HG03457 (cell line): ENCODE results near the gene GATD1.

ENCODE experiments used
- ATAC-seq: cut with Tn5 transposase; IDR thresholded peaks from one replicate; pipeline ENCODE4 v1.9.1; 2021; ENCODE audit warnings: moderate number of reproducible peaks; ENCODE audit not compliant: unreplicated experiment

GATD1 gene, protein sequence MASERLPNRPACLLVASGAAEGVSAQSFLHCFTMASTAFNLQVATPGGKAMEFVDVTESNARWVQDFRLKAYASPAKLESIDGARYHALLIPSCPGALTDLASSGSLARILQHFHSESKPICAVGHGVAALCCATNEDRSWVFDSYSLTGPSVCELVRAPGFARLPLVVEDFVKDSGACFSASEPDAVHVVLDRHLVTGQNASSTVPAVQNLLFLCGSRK

DNA sequence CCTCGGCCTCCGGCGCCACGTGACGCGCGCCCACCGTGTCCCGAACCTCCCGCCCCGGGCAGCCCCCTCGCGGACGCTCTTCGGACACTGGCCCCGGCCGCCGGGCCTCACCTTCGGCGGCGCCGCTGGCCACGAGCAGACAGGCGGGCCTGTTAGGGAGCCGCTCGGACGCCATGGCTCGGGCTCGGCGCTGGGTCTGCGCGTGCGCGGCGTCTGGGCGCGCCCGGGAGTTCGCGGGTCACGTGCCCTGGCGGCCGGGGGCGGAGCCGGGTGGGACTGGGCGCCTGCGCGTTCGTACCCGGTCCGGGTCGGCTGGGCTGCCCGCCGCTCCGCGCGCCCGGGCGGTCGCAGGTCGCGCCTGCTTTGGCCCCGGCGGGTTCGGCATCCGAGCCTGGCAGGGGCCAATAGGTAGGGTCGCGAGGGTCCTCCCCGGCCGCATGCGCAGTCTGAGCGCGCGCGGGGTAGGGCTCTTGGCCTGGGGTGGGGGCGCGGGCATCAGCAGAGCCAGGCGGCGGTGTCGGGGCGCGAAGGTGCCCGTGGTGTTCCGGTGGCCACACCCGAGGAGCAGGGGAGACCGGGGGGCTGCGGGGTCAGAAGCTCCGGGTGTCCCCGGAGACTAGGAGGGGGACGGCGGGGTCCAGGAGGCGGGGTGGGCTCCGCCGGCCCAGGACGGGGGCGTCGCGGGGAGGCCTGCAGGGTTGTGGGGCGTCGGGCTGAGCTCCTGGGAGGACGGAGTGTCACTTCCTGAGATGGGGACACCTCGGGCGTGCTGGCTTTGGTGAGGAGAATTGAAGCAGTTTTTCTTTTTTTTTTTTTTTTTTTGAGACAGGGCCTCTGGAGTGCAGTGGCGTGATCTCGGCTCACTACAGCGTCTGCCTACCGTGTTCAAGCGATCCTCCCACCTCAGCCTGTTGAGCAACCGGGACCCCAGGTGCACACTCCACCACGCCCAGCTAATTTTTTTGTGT is at the start of gene GATD1:
GATD1 (minus strand) TSS at position 200 of the 968 bp plus-strand sequence; CDS start at position 175, 25 bp downstream.
- peak; percentile 44 for ATAC-seq

DNA sequence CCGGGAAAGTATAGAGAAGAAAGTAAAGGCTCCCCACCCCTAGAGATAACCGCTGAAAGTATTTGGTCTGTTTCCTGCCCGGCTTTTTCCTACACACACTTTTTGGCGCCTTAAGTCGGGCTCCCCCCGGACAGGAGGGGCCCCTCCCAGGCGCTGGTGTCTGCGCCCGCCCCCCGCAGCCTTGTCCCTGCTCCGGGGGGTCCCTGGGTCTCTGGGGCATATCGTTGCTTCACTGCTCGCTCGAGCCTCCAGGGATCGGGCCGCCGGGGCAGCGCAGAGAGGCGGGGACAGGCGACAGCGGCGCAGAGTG is 49.5 kb upstream of the GATD1 start:
- no peak for ATAC-seq

DNA sequence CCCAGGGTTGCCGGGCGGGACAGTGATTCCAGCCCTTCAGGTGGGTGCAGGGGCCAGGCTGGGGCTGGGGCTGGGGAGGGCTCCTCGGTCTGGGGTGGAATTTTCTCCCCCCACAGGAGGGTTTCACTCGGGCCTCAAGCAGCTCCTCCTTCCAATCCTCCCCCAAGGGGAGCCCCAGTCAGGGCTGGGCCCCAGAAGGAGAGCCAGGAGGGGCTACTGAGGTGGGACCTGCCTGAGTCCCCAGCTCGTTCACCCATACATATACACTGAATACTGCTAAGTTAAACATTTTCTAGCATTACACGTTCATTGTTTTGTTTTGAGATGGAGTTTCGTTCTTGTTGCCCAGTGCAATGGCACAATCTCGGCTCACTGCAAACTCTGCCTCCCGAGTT is 48.9 kb upstream of the GATD1 start:
- no peak for ATAC-seq

DNA sequence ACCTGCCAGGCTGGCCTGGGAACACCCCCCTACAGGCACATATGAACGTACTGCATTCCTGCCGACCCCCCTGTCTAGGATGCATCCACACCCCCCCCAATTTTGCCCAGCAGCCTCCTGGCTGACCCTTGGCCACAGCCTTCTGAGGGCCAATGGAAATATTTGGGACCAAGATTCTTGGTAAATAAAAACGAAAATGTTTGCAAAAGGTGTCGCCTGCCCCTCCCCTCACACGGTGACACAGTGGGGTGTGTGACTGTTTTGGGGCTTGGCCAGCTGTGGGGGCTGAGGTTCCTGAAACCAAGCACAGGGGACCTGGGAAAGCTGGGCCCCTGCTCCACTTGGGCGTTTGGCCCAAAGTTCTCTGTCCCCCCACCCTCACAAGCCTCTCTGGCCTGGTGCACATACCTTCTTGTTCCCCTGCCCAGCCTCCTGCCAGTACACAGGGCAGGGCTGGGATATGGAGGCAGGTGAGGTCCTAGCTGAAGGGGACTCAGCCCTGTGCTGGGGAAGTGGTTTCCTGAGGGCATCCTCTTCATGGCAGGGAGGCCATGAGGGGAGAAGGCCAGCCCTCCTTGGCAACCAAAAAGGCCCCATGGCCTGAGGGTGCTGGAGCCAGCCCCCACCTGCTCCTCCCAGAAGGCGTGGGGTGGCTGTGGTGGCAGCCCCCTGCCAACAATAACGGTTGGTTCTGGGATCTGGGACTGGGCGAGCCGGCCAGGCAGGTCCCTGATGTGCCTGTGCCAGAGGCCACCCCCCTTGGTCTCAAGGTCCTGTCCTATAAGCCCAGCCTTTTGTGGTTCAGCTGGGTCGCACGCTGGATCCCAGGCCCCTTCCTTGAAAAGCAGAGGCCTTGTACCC is 48.3 kb upstream of the GATD1 start:
- no peak for ATAC-seq

DNA sequence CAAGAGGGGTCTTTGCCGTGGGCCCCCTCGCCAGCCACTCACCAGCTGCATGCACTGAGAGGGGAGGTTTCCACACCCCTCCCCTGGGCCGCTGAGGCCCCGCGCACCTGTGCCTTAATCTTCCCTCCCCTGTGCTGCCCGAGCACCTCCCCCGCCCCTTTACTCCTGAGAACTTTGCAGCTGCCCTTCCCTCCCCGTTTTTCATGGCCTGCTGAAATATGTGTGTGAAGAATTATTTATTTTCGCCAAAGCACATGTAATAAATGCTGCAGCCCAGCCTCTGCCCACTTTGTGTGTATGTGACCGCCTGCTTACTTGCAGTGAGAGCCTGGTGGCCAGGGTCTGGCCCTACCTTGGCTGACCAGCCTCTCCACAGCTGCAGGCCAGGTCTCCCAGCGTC is 47.7 kb upstream of the GATD1 start:
- ATAC-seq: no peak

DNA sequence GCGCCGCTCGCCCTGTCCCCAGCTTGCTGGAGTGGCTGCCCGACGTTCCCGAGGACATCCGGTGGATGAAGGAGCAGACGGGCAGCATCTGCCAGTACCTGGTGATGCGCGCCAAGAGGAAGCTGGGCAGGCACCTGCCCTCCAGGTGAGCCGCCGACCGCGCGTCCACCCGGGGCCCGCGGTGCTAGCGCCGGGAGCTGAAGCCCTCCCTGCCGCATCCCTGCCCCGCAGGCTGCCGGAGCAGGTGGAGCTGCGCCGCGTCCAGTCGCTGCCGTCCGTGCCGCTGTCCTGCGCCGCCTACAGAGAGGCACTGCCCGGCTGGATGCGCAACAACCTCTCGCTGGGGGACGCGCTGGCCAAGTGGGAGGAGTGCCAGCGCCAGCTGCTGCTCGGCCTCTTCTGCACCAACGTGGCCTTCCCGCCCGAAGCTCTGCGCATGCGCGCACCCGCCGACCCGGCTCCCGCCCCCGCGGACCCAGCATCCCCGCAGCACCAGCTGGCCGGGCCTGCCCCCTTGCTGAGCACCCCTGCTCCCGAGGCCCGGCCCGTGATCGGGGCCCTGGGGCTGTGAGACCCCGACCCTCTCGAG is 47.1 kb upstream of the GATD1 start:
- no peak for ATAC-seq

DNA sequence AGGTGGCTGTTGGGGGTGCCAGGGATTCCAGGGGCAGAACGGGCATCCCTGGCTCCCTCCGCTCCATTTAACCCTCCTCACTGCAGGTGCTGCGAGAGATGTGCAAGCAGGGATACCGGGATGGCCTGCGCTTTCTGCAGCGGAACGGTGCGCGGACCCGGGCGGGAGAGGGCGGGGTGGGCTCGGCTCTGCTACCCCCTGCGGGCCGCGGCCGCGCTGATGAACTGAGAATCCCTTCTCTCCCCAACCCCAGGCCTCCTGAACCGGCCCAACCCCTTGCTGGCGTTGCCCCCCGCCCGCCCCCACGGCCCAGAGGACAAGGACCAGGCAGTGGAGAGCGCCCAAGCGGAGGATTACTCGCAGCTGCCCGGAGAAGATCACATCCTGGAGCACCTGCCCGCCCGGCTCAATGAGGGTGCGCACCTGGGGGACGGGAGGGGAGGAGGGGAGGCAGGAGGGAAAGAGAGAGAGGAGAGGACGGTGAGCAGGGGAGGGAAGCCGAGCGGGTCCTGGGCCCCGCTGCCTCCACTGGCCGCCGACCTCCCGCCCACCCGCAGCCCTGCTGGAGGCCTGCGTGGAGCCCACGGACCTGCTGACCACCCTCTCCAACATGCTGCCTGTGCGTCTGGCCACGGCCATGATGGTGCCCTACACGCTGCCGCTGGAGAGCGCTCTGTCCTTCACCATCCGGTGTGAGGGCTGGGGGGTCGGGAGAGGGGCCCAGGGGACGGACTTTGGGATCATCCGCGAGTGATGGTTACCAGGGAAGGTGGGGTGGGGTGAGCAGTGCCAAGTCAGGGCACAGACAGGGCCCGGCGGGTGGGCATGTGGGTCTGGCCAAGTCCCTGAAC is 46.4 kb upstream of the GATD1 start:
- no peak for ATAC-seq

DNA sequence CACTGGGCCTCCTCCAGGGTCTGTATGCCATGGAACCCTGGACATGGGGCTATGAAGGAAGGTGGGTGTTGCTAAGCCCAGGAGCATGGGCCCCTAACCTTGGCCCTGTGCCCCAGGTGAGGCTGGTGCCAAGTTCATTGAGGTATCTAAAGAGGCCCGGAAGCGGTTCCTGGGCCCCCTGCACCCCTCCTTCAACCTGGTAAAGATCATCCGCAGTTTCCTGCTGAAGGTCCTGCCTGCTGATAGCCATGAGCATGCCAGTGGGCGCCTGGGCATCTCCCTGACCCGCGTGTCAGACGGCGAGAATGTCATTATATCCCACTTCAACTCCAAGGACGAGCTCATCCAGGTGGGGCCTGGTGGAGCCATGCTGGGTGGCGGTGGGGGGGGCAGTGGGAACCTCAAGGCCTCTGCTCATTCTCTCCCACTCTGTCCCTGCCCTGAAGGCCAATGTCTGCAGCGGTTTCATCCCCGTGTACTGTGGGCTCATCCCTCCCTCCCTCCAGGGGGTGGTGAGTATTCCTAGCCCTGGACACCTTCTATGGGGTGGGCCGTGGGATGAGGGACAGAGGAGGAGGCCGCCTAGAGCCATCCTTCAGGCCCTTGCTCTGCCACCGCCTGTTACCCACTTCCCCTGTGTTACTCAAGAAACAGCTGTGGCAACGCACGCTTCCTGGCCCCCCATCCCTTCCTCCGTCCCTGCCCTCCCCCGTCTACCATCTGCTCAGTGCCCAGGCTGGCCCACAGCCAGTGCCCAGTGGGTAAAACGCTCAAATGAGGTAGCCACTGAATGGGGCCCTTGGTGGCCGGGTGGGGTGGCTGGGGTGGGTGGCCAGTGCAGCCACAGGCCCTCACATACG is 44.5 kb upstream of the GATD1 start:
- ATAC-seq: no peak

DNA sequence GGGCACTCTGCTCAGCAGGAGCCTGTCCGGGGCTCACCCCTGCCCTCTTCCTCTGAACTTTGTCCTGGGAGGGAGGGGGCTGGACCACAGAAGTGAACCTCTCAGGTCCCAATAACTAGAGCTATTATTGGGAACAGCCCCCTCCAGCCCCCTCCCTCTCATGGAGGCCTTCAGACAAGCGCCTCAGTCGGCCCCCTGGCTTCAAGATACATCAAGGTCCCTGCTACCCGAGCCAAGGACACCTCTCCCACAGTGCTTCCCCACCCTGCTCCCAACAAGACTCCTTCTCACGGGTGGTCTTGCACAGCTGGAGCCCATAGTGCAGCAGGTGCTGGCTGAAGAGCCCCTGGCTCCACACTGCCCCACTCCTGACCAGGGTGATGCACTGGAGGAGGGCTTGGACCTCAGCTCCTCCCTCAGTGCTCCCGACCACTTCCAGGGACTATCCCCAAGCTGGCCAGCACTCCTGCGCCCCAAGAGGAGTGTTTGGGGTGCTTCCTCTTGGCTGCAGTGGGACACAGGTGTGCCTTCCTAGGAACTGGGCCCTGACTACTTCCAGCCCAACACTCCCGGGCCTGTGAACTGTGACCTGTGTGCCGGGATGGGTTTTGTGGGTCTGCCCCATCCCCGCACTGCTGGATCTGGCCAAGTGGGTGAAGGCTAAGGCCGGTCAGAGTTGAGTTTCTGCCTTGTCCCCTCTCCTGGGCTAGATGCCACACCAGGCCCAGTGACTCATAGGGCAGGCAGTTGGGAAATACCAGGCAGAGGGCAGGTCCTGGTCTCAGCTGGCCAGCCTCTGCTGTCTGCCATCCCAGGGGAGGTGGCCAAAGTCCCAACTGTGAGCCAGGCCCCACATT is 43.6 kb upstream of the GATD1 start:
- ATAC-seq: no peak

DNA sequence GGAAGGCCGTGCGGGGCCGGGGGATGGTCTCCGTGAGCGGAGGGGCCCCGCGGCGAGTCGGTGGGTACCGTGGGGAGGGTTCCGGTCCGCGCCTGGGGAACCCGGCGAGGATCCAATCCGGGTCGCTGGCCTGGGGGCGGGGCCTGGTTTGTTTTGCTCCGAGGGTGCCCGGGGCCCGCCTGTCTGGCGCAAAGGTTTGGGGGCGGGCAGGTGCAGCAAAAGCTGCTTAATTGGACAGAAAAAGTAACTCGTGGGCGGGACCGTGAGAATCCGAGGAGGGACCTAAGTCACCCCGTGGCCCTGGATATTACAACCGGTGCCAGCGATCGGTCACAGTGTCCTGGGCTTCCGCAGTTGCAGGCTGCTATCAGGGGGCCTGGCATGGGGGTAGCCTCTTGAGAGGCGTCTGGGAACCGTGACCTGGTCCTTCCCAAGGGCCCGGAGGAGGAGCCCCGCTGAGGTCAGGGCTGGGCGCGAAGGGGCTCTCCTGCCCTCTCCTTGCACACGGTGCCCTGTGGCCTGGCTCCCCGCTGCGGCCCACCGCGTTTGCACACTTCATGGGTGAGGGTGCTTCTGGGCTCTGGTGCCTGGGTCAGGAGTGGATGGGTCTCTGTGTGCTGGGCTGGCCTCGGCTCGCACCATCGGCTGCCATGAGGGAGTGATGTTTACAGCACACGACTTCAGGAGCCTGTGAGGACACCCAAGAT is 42.8 kb upstream of the GATD1 start:
- ATAC-seq: peak; percentile 36

DNA sequence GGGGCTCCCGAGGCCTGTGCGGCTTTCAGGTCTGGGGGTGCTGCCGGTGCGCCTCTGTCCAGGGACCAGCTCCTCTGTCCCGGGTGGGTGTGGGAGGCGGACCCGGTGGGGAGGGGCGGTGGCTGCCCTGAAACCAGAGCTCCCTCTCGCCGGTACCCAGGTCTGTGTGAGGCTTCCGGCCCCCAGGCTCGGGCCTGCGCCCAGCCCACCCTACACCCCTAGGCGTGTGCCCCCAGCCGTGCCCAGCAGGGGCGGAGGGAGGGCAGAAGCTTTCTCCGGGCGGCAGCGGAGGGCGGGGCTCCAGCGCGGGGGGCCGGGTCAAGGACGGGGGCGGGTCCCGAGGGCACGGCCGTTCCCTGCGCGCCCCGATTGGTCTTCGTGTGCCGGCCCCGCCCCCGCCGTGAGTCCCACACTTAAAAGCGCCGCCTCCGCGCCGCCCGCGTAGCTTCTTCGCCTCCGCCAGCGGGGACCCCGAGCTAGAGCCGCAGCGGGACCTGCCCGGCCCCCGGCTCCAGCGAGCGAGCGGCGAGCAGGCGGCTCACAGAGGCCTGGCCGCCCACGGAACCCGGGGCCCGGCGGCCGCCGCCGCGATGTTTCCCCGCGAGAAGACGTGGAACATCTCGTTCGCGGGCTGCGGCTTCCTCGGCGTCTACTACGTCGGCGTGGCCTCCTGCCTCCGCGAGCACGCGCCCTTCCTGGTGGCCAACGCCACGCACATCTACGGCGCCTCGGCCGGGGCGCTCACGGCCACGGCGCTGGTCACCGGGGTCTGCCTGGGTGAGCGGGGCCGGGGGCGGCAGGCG is 42.0 kb upstream of the GATD1 start:
- ATAC-seq: peak; percentile 42

DNA sequence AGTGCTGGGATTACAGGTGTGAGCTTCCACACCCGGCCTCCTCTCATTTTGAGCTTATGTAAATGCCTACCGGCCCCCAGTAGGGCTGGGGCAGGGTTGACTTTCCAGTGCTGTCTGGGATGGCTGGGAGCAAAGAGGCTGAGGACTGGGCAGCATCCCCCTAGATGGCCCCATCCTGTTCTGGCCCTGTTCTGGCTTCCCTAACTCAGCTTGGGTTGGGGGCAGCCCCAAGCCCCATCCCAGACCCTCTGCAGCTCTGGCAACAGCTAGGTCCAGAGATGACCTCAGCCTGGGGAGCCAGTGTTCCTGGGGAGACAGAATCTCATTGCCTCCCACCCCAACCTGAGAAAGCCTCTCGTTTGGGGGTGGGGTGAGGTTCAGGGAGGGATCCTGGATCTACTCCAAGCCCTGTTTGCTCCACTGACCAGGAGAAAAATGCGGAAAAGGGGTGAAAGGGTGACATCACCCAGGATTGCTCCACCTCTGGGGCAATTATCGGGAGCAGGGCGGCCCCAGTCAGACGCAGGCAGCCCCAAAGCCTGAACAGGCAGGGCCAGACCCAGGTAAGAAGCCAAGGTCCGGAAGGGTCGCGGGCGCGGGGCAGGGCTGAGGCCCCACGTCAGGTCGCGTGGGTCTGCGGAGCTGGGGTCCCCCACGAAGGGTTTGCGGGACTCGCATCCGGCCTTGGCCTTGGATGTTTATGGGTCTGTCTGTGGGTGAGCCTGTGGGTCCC is 41.3 kb upstream of the GATD1 start, which contains the start of gene PNPLA2:
PNPLA2 (plus strand) TSS at position 519 of the 733 bp plus-strand sequence. CDS start 805 bp downstream, outside the sequence.
- no peak for ATAC-seq

DNA sequence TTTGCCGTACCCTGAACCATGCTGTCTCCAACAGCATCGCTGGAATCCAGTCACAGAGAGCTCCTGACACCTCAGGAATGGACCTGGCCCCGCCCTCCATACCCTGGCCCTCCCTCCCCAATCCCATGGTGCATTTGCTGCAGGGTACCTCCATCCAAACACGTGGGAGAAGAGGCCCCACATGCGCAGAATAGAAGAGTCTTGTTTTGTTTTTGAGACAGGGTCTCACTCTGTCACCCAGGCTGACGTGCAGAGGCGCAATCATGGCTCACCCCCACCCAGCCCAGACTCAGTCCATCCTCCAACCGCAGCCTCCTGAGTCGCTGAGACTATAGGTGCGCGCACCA is 39.1 kb upstream of the GATD1 start:
- ATAC-seq: no peak

DNA sequence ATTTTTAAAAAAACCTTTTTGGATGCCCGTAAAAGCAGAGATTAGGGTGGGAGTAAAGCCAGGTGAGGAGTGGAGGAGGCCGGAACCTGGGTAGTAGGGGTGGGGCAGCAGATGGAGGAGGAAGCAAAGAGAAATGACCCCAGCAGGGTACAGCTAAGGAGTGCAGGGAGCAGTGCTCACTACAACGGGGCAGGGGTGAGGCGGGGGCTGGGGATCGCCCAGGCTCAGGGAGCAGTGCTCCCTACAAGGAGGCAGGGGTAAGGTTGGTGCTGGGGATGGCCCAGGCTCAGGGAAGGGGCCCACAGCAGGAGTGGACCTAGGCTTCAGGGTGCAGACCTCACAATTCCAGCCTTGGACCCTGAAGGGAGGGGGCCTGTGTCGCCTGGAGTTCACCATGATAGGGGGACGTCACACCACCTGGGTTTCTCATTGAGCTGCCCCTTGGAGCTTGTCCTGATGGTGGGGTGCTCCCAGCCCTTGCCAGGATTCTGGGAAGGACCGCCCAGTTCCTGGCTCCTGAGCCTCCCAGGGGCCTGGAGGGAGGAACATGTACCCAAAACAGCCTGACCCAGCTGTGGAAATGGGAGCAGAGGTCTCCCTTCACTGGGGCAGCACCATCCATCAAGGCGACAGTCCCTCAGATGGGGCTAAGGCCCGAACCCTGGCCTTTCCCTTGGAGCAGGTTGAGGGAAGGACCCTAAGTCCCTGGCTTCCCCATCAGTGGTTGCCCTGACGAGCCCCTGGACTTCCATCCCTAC is 38.6 kb upstream of the GATD1 start:
- no peak for ATAC-seq

DNA sequence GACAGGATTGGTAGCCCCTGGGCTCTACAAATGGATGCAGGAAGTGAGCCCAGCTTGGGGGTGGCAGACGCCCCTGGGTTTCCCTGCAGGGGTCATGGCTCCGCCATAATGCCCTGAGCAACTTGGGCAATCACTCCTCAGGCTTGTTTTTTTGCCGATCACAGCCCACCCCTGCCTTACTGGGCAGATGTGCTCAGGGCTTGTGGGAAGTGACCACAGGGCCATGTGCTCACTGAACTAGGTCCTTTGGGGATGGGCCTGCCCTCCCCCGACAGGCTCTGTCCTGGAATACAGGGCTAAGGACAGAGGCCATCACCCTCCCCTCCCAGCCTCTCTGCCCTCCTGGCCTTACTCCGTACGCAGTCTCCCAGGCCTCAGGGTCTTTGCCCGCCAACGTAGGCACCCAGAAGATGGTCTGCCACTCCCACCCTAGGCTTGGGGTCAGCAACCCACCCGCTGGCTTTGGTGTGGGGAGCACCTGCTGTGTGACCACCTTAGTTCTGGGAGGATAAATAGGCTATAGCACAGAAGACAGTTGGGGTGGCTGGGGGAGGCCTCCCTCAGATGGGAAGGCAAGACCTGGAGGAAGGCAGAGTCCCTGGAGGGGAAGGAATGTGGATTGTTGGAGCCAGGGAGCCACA is 36.3 kb upstream of the GATD1 start:
- no peak for ATAC-seq
